GM19043 (cell line): ENCODE measurements around the gene POM121.
"Not testable (repeated sequence)": the region's sequence is repeated elsewhere in the genome, so short reads cannot be mapped to it uniquely, and the experiment has no call there.

Source experiments
- ATAC-seq: cut with Tn5 transposase; IDR thresholded peaks from one replicate; pipeline ENCODE4 v1.9.1; 2021; ENCODE audit warnings: low read depth; ENCODE audit not compliant: unreplicated experiment

Gene POM121

DNA sequence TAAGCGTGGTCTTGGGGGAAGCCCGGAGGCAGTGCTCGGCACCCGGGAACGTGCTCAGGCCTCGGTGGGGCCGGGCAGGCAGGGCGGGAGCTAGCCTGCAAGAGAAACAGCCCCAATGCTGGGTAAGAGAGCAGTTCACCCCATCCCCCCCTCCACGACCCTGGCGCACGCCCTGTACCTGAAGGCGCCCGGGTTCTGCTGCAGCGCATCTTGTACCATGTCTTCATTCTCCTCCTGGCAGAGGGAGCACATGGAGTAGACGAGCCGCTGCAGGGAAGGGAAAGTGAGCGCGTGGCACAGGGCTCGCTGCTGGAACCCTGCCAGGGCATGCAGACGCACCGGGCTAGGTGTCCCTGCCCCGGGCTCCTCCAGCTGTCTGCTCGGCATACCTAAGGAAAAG lies 23.8 kb downstream of the POM121 start:
- ATAC-seq: not testable (repeated sequence)

DNA sequence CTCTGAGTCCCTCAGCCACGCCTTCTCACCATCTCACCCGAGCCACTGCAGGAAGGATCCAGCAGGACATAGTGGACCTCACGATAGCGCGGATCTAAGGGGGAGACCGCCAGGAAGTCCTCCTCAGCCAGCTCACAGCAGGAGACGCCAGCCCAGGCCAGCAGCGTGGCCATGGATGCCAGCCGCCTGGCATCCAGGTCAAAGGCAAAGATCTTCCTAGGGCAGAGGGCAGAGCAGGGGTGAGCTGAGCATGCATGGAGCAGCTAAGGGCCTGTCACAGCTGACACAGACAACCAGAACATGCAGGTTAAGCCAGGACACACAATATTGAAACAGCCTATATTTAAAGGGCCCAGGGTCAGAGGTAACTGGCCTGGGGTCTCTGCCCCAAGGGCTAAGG lies 24.4 kb downstream of the POM121 start:
- not testable (repeated sequence) for ATAC-seq

DNA sequence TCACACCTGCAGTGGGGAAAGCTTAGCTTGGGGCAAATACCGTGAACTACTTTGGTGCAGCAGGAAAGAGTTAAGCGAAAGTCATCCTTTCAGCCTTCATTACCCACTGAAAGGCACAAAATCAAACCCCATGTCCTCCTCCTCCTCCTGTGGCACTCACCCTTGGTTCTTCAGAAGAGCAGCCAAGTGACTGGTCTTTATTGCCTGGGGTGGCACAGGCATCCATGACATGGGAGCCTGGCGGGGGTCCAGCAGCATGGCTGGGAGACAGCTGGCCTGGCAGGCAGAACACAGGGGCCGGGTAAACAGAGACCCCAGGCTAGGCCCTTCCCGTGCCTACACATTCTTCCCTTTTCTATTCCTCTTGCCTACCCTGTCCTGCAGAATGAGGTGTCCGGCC lies 24.8 kb downstream of the POM121 start:
- ATAC-seq: not testable (repeated sequence)

DNA sequence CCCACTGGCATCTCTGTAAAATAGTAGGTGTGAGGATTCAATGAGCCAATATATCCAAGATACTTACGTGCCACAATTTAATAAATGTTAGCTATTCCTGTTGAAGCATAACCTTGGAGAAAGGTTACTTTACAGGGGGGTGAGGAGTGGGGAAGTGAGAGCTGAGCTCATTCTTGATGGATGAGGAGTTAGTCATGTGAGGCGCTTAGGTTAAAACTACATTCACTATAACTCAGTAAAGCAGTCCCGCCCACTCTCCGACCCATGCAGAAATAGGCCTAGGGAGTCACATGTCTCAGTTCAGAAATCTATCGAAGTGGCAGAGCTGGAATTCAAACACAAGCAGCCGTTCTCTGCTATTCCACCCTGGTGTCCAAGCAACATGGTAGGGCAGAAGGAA lies 25.5 kb downstream of the POM121 start:
- not testable (repeated sequence) for ATAC-seq

DNA sequence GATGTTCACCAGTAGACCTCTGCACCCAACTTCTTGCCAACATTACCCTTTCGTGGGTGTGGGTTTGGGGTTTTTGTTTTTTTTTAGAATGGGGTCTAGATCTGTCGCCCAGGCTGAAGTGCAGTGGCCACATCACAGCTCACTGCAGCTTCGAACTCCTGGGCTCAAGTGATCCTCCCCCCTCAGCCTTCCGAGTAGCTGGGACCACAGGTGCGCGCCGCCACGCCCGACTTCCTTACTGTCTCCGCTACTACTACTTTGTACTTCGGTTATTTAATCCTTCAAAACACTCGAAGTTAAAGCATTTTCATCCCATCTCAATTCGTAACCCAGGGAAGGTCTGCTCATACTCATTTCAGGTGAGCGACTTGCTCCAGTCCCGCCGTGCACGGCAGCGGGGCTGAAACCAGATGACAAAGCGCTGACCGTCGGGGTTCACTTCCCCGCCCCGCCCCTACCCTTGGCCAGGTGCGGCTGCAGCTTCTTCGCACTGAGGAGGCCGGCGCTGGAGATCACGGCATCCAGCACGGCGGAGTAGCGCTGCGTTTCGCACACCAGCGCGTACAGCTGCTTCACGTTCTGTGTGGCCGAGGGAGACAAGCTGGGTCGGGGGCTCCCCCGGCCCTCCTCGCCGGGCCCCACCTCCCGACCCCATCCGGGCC lies 29.1 kb downstream of the POM121 start:
- ATAC-seq: peak; percentile 45

DNA sequence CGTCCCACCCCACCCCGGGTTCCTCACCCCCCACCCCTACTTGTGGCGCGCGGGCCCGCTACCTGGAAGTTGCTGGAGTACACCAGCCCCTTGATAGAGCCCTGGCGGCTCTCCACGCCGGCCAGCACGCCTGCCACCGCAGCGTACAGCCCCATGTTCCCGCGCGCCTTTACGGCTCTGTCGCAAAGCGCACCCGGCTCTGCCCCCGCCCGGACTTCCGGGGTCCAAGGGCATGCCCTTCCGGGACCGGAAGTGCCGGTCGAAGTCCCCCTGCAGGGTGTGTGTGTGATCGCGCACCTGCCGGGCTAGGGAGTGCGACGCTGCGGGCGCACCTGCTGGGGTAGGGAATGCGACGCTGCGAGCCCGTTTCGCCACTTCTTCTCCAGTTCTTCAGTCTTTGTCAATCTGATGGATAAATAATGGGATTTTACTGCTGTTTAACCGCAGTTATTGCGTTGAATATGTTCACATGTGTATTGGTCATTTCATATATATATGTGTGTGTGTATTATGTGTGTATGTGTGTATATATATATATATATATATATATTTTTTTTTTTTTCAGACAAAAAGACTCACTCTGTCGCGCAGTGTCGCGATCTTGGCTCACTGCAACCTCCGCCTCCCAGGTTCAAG lies 29.8 kb downstream of the POM121 start:
- ATAC-seq: peak; percentile 89

DNA sequence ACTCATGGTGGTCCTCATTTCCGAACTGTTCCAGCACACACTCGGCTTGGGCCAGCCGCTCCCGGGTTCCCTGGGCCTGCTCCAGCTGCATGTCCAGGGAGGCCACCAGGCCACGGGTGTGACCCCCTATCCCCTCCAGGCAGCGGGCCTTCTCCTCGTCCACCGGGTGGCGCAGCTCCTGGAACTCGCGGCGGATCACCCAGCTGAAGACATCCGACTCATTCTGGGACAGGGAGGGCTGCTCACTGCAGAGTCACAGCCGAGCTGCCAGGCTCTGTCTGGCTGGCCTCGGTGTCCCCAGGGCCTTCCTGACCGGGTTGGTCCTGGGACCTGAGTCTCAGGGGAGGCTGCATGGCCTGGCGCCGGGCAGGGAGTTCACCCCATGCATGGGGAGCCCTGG lies 35.1 kb downstream of the POM121 start:
- not testable (repeated sequence) for ATAC-seq

DNA sequence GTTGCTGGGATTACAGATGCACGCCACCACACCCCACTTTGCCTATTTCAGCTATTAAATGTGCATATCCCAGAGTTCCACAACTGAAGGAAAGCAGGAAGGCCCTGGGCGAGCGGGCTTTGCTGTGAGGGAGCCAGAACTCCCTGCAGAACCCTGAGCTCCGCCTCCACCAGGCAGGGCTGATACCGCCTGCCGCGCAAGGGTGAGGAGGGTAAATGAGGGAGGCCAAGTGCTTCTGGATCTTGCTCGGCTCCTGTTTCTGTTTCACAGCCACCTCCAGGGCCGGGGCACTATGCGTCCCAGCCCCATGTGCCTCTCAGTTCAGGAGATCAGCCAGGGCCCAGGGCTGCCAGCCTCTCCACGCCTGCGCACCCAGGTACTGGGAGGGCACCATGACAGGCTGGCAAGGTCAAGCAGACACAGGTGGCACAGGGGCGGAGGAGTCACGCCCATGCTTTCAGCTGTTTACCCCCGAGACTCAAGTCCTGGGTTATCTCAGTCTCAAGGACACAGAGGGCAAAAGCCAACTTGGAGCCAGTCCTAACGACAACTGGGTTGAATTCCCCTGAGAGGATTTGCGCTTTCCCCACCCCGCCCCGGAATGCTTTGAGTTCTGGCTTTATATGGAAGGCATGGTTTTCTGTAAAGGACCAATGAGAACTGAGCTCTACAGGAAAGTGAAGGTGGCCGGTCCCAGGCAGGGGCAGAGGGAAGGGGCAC lies 35.9 kb downstream of the POM121 start:
- not testable (repeated sequence) for ATAC-seq

DNA sequence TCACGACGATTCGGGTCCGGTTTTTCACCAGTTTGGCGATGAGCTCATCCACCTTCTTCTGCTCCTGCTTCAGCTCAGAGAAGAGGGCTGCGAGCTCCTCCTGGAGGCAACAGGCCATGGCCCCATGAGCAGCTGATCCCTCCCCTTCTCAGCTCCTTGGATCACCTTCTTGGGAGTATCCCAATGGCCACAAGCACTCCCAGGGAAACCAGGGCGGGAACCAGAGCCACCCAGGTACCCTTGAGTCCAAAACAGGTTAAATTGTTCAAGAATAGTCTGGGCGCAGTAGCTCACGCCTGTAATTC lies 36.4 kb downstream of the POM121 start:
- ATAC-seq: not testable (repeated sequence)

DNA sequence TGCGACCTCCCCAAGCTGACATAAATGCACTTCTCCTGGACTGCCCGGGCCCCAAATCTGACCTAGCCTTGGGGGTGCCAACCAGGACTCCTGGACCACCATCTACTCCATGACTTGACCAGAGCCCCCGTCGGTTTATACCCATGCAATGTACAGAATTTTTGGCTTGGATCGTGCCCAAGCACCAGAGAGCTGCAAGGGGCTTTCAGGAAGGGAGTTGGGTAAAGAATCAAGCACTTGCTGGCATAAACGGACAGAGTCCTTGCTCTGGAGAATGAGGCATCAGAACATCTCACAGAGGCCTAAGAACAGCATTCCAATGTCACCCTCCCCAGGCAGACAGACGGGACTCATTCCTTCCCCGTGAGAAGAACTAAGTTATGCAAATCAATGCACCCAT lies 38.2 kb downstream of the POM121 start:
- not testable (repeated sequence) for ATAC-seq

DNA sequence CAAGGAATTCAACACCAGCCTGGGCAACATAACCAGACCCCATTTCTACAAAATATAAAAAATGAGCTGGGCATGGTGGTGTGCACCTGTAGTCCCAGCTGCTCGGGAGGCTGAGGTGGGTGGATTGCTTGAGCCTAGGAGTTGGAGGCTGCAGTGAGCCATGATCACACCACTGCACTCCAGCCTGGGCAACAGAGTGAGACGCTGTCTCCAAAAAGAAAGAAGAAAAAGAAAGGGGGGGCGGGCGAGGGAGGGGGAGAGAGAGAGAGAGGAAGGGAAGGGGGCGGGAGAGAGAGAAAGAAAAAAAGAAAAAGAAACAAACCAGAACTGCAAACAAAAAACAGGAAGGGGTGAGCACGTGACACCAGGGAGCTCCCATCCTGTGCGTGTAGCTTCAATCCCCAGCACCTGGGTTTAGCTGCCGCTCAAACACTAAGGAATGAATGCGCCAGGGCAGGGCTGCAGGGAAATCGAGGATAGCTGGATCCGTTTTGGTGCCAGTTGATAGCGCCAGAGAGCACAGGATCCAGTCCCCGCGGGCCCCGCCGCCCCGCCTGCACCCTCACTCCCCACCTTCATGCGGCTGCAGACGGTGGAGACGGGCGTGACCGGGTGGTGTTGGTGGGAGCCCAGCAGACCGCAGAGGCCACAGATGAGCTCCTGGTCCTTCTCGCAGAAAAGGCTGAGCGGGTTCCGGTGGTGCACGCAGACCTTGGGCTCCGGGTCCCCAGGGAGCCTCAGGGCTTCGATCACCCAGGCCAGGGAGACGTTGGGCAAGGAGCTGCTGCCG lies 40.5 kb downstream of the POM121 start:
- ATAC-seq: not testable (repeated sequence)

DNA sequence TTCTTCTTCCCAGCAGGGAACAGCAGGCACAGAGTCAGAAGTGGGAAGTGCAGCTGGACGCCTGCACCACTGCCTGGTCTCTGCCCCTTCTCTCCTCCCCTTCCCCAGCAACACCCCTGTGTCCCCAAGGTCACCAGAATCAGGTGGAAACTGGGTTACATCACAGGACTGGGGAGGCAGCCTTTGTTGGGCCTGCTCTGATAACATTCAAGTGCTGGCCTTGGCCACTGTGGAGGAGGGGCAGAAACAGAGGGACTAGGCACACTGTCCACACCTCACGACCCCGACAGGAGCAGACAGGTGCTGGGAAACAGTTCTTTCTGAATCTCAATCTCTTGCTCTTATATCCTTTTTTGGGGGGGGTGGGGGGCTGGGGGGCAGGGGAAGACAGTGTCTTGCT lies 42.0 kb downstream of the POM121 start:
- ATAC-seq: not testable (repeated sequence)

DNA sequence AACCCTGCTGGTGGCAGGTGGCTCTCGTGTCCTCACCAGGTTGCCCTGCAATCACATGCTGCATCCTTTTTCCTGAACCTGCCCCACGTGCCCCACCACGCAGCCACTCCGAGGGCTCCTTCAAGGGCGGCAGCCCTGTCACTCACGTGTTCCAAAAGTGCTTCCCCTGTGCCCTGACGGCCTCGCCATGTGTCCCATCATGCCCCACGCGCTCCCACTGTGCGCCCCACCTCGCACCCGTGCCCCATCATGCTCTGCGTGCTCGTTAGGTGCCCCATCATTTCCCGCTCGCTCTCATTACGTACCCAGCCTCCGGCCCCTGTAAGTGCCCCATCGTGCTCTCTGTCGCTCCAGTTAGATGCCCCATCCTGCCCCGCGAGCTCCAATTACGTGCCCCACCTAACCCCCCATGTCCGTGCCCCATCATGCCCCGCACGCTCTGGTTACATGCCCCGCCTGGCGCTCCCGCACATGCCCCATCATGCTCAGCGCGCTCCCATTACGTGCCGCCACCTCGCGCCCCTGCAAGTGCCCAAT lies 44.2 kb downstream of the POM121 start, which contains the start of gene TRIM74:
TSS of gene TRIM74 (minus strand) at position 487 of the 537 bp plus-strand sequence. CDS start 3,309 bp downstream, outside the sequence.
- ATAC-seq: not testable (repeated sequence)

DNA sequence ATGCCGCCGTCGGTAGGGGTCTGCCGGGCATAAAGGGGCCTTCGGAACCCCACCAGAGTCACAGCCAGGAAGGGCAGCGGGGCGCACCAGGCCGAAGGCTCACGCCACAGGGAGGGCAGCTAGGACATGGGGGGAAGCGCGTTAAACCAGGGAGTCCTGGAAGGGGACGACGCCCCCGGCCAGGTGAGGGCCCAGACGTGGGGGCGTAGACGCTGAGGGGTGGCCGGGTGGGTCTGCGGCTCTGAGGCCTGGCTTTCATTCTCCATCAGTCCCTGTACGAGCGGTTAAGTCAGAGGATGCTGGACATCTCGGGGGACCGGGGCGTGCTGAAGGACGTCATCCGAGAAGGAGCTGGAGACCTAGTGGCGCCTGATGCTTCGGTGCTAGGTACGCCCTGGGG lies 44.8 kb downstream of the POM121 start:
- not testable (repeated sequence) for ATAC-seq

DNA sequence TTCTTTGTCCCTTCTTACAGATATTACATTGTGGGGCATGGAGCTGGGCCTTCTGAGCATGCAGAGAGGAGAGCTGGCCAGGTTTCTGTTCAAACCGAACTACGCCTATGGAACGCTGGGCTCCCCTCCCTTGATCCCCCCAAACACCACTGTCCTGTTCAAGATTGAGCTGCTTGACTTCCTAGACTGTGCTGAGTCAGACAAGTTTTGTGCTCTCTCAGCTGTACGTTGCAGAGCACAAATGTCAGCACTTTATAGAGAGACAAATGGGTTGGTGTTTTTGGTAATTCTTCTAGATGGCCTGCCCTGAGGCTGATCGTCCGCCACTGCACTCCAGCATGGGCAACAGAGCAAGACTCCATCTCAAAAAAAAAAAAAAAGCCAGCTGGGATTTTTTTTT lies 46.6 kb downstream of the POM121 start:
- not testable (repeated sequence) for ATAC-seq

DNA sequence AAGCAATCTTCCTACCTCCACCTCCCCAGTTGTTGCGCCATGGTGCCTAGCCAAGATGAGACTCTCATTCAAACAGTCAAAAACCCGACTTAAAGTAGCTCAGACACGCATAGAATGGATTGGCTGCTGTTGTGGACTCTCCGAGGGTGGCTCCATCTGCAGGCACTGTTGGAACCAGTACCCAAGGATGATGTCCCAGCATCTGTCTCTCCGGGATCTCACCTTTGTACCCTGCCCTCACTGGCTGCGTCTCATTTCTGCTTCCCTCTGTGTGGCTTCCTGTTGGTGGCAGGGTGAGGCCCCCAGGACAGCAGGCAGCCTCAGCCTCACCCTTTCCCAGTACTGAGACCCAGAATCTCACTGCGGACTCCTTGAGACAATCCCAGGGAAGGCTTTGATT lies 49.9 kb downstream of the POM121 start:
- ATAC-seq: not testable (repeated sequence)

DNA sequence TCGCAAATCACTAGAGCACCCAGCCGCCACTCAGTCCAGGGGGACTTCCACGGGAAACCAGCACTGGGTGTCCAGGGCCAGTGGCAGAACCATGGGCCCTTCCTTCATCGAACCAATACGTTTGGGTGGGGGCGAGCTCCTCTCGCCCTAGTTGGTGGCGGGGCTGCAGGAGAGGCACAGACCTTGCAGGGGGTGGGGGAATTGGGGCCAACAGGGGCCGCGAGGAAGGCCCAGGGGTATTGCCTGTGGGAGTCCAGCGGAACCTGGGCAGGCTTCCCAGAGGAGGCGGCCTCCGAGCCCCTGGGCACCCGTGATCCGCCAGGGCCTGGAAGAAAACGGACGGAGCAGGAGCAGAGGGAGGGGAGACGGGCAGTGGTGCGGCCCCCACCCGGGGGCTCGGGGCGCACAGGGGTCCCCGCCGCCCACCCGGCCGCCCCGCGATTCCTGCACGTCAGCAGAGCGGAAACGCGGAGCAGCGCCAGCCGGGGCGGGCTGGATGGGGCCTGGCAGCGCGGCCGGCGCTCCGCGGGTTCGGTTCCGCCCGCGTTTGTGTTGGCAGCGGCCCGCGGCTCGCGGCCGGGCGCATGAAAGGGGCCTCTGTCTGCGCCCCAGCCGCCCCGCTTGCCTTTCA lies 50.9 kb downstream of the POM121 start:
- not testable (repeated sequence) for ATAC-seq

DNA sequence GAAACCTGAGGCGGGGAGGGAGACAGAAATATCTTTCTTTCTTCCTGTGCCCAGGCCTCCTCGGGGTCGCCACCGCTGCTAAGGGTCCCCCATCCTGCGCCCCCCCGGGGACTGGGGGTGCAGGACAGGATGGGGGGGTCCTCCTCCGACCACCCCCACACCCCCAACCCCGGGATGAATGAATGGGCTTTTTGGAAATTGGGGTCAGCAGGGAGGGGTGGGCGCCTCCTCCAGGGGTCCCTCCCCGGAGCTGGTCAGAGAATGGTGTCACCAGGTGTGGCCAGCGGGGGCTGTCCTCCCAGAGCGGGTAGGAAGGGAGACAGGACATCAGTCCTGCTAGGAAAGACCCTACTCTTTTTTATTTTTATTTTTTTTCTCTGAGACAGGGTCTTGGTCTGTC lies 51.5 kb downstream of the POM121 start:
- not testable (repeated sequence) for ATAC-seq

DNA sequence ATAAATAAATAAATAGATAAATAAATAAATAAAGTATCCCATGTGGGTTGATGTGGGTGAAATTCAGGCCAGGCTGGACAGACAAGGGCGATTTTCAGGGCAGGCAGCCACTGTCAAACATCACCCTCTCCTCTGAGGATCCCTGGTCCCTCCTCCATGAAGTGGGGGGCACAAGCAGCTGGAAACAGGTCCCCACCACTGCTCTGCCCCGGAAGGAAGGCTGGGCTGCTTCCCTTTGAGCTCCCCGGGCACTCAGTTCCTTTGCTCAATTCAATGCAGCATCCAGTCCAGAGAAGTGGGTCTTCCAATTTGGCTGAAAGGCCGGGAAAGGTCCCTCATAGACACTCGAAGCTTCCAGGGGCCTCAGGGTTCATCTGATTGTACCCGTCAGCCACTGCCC lies 55.5 kb downstream of the POM121 start:
- not testable (repeated sequence) for ATAC-seq

DNA sequence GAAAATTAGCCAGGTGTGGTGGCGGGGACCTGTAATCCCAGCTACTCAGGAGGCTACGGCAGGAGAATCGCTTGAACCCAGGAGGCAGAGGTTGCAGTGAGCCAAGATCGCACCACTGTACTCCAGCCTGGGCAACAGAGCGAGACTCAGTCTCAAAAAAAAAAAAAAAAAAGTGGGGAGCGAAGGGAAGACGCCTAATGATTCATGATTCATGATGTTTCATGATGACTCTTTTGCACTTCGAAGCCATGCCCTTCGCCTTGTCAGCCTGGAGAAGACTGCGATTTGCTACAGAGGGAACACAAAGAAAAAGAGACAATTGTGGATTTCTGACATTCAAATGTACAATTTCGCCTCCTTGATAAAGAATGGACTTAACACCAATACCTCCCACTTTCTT lies 57.2 kb downstream of the POM121 start:
- ATAC-seq: not testable (repeated sequence)
